ENCODE measurements around the gene FOXO6. TPM values are rescaled to one million over a fixed set of nuclear protein-coding genes. Genes with fewer than 3 reads are reported as not detected.

Gene FOXO6
- total and polyA plus RNA-seq, 10 of the 15 experiments (the other 5 are each of a cell fraction or from before 2014, with no cell fraction given), result 0.37 TPM; not detected in 9

DNA sequence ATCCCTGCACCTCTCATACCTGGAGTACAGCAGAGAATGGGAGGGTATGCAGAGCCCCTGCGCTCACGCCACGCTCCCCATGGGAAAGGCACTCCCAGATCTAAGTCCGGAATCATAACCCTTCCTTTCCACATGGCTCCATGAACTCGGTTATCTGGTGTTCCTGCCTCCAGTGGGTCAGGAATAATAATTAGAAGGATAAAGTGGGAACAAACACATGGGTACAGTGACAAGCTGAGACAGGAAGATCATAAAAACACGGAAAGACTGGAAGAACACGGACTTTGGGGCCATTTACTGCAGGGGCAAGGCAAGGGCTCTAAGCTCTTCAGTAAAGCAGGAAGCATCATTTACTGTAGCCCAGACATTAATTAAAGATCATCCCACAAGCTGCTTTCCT is 48.6 kb downstream of the FOXO6 start (continued):
- TF ChIP-seq, protein P1, sequence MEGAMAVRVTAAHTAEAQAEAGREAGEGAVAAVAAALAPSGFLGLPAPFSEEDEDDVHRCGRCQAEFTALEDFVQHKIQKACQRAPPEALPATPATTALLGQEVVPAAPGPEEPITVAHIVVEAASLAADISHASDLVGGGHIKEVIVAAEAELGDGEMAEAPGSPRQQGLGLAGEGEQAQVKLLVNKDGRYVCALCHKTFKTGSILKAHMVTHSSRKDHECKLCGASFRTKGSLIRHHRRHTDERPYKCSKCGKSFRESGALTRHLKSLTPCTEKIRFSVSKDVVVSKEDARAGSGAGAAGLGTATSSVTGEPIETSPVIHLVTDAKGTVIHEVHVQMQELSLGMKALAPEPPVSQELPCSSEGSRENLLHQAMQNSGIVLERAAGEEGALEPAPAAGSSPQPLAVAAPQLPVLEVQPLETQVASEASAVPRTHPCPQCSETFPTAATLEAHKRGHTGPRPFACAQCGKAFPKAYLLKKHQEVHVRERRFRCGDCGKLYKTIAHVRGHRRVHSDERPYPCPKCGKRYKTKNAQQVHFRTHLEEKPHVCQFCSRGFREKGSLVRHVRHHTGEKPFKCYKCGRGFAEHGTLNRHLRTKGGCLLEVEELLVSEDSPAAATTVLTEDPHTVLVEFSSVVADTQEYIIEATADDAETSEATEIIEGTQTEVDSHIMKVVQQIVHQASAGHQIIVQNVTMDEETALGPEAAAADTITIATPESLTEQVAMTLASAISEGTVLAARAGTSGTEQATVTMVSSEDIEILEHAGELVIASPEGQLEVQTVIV (IDR thresholded peaks at IDR 0.05; ENCODE audit: borderline replicate concordance, partially characterized antibody), result no peak
- TF ChIP-seq KAT2A (conservative IDR thresholded peaks at IDR 0.05; ENCODE audit: control insufficient read depth, low read depth, low read length), result no peak
- TF ChIP-seq NR2F1 (conservative IDR thresholded peaks at IDR 0.05), result no peak
- TF ChIP-seq RB1 (IDR thresholded peaks at IDR 0.05; ENCODE audit: borderline replicate concordance), result no peak
- no peak for TF ChIP-seq WRNIP1 (IDR thresholded peaks at IDR 0.05; ENCODE audit: borderline replicate concordance, low read depth, low read length)
- no peak for TF ChIP-seq CREM (IDR thresholded peaks at IDR 0.05; ENCODE audit: low read depth)

DNA sequence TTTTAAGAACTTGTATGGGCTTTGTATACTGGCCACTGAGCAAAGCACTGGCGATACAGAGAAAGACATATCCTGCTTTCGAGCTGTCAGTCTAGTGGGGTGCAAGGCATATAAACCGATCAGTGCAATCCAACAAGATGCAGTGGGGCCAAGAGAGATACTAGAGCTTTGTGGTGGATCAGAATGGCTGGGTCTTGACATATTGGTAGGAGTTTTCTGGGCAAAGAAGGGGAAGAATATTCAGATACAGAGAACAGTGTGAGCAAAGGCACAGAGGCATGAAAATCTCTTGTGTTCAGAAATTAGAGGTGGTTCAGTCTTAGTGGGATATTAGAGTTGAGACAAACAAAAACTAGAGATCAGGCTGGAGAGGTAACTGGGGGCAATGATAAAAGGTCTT is 49.2 kb downstream of the FOXO6 start:
- no peak for ATAC-seq
- ChIA-PET POLR2A (no interaction called here), CTCF (interaction anchor here (1.1 to 2.1 kb wide), 2 partner anchors 87 to 128 kb away, joined by 4 to 13 read pairs; no protein-coding TSS in a partner anchor), SMC1A (ENCODE audit: uncharacterized antibody, unreplicated experiment) (interaction anchor here (1.3 kb wide), 1 partner anchor 100 kb away, joined by 3 read pairs; no protein-coding TSS in a partner anchor), RAD21 (ENCODE audit: unreplicated experiment) (interaction anchor here (1.4 kb wide), 1 partner anchor 87 kb away, joined by 6 read pairs; no protein-coding TSS in a partner anchor)
- H3K4me1 ChIP-seq (ENCODE audit: control insufficient read depth, insufficient read depth, low read length), result no peaks in the 10 kb centered on the region
- no peak overlapping the region for H3K4me2 ChIP-seq (ENCODE audit: control insufficient read depth, insufficient read depth)
- peaks cover 1 to 5% of the 10 kb centered on the region in 2 experiments; a peak in 3 of 4 replicates for H3K27me3 ChIP-seq (replicated peaks in 1 of 2; ENCODE audit: control insufficient read depth in 2 of 2, insufficient read depth in 2 of 2, low read length in 1 of 2)
- in situ Hi-C loops (cut with MboI) (loop anchor here (5.0 kb wide), 1 partner anchor 83 kb away; no protein-coding TSS in a partner anchor), intact Hi-C loops (cut with micrococcal nuclease; ENCODE audit: unreplicated experiment) (no loop called here)
- no peak overlapping the region for H3K4me3 ChIP-seq
- BruUV-seq (replicated peaks), result no TSS peak
- H2AFZ ChIP-seq (ENCODE audit: control insufficient read depth, low read depth, low read length), result no peak overlapping the region
- H3K79me2 ChIP-seq (ENCODE audit: control insufficient read depth, insufficient read depth, low read length), result no peaks in the 10 kb centered on the region
- 53% methylated on average over 3 of the region's 3 CpGs for WGBS (ENCODE audit: insufficient coverage, insufficient replicate concordance, low lambda C conversion rate, missing lambda C conversion rate)
- H3K36me3 ChIP-seq (ENCODE audit: control insufficient read depth in 2 of 2, insufficient read depth in 2 of 2, low read length in 1 of 2), result no peaks in the 10 kb centered on the region
- no peaks in the 10 kb centered on the region for H4K20me1 ChIP-seq (ENCODE audit: control insufficient read depth, insufficient read depth)
- H3K9me3 ChIP-seq (replicated peaks; ENCODE audit: control insufficient read depth, insufficient read depth, low read length), result peaks cover 3% of the 10 kb centered on the region; the same call in 2 of the 3 replicates
- FAIRE-seq, result no peak
- no peak overlapping the region for H3K27ac ChIP-seq (ENCODE audit: control insufficient read depth, insufficient read depth)
- no peak for DNase-seq (ENCODE audit: low read depth, low spot score)
- H3K9ac ChIP-seq (ENCODE audit: control insufficient read depth, insufficient read depth, low read length), result no peak overlapping the region
- no peak for TF ChIP-seq ZZZ3 (IDR thresholded peaks at IDR 0.05; ENCODE audit: control insufficient read depth, insufficient read length, low read depth)
- TF ChIP-seq, protein P2, sequence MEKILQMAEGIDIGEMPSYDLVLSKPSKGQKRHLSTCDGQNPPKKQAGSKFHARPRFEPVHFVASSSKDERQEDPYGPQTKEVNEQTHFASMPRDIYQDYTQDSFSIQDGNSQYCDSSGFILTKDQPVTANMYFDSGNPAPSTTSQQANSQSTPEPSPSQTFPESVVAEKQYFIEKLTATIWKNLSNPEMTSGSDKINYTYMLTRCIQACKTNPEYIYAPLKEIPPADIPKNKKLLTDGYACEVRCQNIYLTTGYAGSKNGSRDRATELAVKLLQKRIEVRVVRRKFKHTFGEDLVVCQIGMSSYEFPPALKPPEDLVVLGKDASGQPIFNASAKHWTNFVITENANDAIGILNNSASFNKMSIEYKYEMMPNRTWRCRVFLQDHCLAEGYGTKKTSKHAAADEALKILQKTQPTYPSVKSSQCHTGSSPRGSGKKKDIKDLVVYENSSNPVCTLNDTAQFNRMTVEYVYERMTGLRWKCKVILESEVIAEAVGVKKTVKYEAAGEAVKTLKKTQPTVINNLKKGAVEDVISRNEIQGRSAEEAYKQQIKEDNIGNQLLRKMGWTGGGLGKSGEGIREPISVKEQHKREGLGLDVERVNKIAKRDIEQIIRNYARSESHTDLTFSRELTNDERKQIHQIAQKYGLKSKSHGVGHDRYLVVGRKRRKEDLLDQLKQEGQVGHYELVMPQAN (conservative IDR thresholded peaks at IDR 0.05), result no peak
- TF ChIP-seq, protein P3, sequence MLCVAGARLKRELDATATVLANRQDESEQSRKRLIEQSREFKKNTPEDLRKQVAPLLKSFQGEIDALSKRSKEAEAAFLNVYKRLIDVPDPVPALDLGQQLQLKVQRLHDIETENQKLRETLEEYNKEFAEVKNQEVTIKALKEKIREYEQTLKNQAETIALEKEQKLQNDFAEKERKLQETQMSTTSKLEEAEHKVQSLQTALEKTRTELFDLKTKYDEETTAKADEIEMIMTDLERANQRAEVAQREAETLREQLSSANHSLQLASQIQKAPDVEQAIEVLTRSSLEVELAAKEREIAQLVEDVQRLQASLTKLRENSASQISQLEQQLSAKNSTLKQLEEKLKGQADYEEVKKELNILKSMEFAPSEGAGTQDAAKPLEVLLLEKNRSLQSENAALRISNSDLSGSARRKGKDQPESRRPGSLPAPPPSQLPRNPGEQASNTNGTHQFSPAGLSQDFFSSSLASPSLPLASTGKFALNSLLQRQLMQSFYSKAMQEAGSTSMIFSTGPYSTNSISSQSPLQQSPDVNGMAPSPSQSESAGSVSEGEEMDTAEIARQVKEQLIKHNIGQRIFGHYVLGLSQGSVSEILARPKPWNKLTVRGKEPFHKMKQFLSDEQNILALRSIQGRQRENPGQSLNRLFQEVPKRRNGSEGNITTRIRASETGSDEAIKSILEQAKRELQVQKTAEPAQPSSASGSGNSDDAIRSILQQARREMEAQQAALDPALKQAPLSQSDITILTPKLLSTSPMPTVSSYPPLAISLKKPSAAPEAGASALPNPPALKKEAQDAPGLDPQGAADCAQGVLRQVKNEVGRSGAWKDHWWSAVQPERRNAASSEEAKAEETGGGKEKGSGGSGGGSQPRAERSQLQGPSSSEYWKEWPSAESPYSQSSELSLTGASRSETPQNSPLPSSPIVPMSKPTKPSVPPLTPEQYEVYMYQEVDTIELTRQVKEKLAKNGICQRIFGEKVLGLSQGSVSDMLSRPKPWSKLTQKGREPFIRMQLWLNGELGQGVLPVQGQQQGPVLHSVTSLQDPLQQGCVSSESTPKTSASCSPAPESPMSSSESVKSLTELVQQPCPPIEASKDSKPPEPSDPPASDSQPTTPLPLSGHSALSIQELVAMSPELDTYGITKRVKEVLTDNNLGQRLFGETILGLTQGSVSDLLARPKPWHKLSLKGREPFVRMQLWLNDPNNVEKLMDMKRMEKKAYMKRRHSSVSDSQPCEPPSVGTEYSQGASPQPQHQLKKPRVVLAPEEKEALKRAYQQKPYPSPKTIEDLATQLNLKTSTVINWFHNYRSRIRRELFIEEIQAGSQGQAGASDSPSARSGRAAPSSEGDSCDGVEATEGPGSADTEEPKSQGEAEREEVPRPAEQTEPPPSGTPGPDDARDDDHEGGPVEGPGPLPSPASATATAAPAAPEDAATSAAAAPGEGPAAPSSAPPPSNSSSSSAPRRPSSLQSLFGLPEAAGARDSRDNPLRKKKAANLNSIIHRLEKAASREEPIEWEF (IDR thresholded peaks at IDR 0.05; ENCODE audit: insufficient replicate concordance, low read depth, low read length), result no peak
- no peak for TF ChIP-seq POU2F2 (IDR thresholded peaks at IDR 0.05; ENCODE audit: borderline replicate concordance, low read depth, low read length)
- no peak for TF ChIP-seq MTA3 (IDR thresholded peaks at IDR 0.05; ENCODE audit: borderline replicate concordance, low read length)
